ENCODE data around the gene S100P.
"Not testable (repeated sequence)": the region's sequence is repeated elsewhere in the genome, so short reads cannot be mapped to it uniquely, and the experiment has no call there.

Gene S100P

DNA sequence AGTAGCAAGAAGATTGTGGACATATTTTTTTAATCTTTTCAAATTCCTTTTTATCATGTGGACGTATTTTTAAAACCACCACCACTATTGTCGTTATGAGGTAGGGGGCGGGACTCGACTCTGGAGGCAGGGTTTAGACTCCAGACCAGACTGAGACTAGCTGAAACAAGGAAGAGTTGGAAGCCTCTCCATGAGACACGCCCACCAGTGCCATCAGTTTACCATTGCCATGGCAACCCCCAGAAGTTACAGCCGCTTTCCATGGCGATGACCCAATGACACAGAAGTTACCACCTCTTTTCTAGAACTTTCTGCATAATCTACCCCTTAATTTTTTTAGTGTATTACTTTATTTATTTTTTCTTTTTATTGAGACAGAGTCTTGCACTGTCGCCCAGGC lies 44.5 kb upstream of the S100P start:
- H3K4me2 ChIP-seq (ENCODE audit: low read length): no peak overlapping the region
- no peaks in the 10 kb centered on the region for H3K4me1 ChIP-seq (ENCODE audit: control insufficient read depth in 1 of 2, insufficient read depth in 2 of 2, low read length in 2 of 2)
- H3K4ac ChIP-seq (ENCODE audit: low read depth, low read length): no peak overlapping the region
- H2AFZ ChIP-seq (ENCODE audit: insufficient read depth, low read length, poor library complexity): no peak overlapping the region
- H4K8ac ChIP-seq (ENCODE audit: low read depth, low read length): no peak overlapping the region
- WGBS (ENCODE audit: extremely low coverage, insufficient coverage, insufficient read length): no CpG with 5 or more reads among the region's 8 CpGs
- H3K23ac ChIP-seq (ENCODE audit: low read length): no peak overlapping the region
- H3K36me3 ChIP-seq (ENCODE audit: control insufficient read depth in 1 of 2, insufficient read depth in 2 of 2, low read length in 2 of 2): no peaks in the 10 kb centered on the region
- H3K79me1 ChIP-seq (ENCODE audit: low read length): no peaks in the 10 kb centered on the region
- no peak overlapping the region for H2BK12ac ChIP-seq (ENCODE audit: low read length)
- no peak overlapping the region for H2BK5ac ChIP-seq (ENCODE audit: low read depth, low read length, poor library complexity)
- H3K14ac ChIP-seq (ENCODE audit: low read length): no peak overlapping the region
- H2BK120ac ChIP-seq (ENCODE audit: insufficient read depth, low read length, poor library complexity): no peak overlapping the region
- H3K4me3 ChIP-seq (ENCODE audit: low read depth, low read length): no peak overlapping the region
- no peak overlapping the region for H4K12ac ChIP-seq (ENCODE audit: low read depth, low read length)
- H3K27me3 ChIP-seq (ENCODE audit: insufficient read depth, low read length): no peaks in the 10 kb centered on the region
- H4K91ac ChIP-seq (ENCODE audit: low read depth, low read length): no peak overlapping the region
- no peak overlapping the region for H3K27ac ChIP-seq (ENCODE audit: low read depth, low read length)
- H3K9ac ChIP-seq (ENCODE audit: low read length): no peak overlapping the region
- no peak overlapping the region for H3K18ac ChIP-seq (ENCODE audit: low read length)
- no peaks in the 10 kb centered on the region for H3K79me2 ChIP-seq (ENCODE audit: control insufficient read depth, insufficient read depth, low read length, poor library complexity)
- no peak overlapping the region for H2AK5ac ChIP-seq (ENCODE audit: low read length)
- DNase-seq: peak in 1 of 2 donors; percentile 38
- peaks cover 2% of the 10 kb centered on the region for H3K9me3 ChIP-seq (ENCODE audit: insufficient read depth, low read depth, low read length)

- not testable (repeated sequence) for H4K8ac ChIP-seq (ENCODE audit: low read depth, low read length); H2AK5ac ChIP-seq (ENCODE audit: low read length); H3K27ac ChIP-seq (ENCODE audit: low read depth, low read length); H2AFZ ChIP-seq (ENCODE audit: insufficient read depth, low read length, poor library complexity); H3K4ac ChIP-seq (ENCODE audit: low read depth, low read length); H3K79me1 ChIP-seq (ENCODE audit: low read length); DNase-seq; H3K18ac ChIP-seq (ENCODE audit: low read length); H3K9ac ChIP-seq (ENCODE audit: low read length); H2BK5ac ChIP-seq (ENCODE audit: low read depth, low read length, poor library complexity); H3K4me3 ChIP-seq (ENCODE audit: low read depth, low read length); H3K27me3 ChIP-seq (ENCODE audit: insufficient read depth, low read length); H2BK12ac ChIP-seq (ENCODE audit: low read length); H3K4me2 ChIP-seq (ENCODE audit: low read length); H3K79me2 ChIP-seq (ENCODE audit: control insufficient read depth, insufficient read depth, low read length, poor library complexity); H3K9me3 ChIP-seq (ENCODE audit: insufficient read depth, low read depth, low read length); H4K12ac ChIP-seq (ENCODE audit: low read depth, low read length); H3K14ac ChIP-seq (ENCODE audit: low read length); H3K36me3 ChIP-seq (ENCODE audit: control insufficient read depth in 1 of 2, insufficient read depth in 2 of 2, low read length in 2 of 2); H4K91ac ChIP-seq (ENCODE audit: low read depth, low read length); H2BK120ac ChIP-seq (ENCODE audit: insufficient read depth, low read length, poor library complexity); H3K4me1 ChIP-seq (ENCODE audit: control insufficient read depth in 1 of 2, insufficient read depth in 2 of 2, low read length in 2 of 2); H3K23ac ChIP-seq (ENCODE audit: low read length)
- no CpG with 5 or more reads among the region's 3 CpGs for WGBS (ENCODE audit: extremely low coverage, insufficient coverage, insufficient read length)
Measured at GRCh38 chr4:6654211-6654610, 39.5 kb upstream of the S100P start.

- WGBS (ENCODE audit: extremely low coverage, insufficient coverage, insufficient read length): no CpG with 5 or more reads among the region's 2 CpGs
- not testable (repeated sequence) for H2BK120ac ChIP-seq (ENCODE audit: insufficient read depth, low read length, poor library complexity); H3K14ac ChIP-seq (ENCODE audit: low read length); H2BK5ac ChIP-seq (ENCODE audit: low read depth, low read length, poor library complexity); H4K91ac ChIP-seq (ENCODE audit: low read depth, low read length); H3K4me2 ChIP-seq (ENCODE audit: low read length); H2AFZ ChIP-seq (ENCODE audit: insufficient read depth, low read length, poor library complexity); H4K12ac ChIP-seq (ENCODE audit: low read depth, low read length); H3K27ac ChIP-seq (ENCODE audit: low read depth, low read length); H3K27me3 ChIP-seq (ENCODE audit: insufficient read depth, low read length); DNase-seq; H3K9ac ChIP-seq (ENCODE audit: low read length); H3K4ac ChIP-seq (ENCODE audit: low read depth, low read length); H3K4me1 ChIP-seq (ENCODE audit: control insufficient read depth in 1 of 2, insufficient read depth in 2 of 2, low read length in 2 of 2); H2BK12ac ChIP-seq (ENCODE audit: low read length); H3K36me3 ChIP-seq (ENCODE audit: control insufficient read depth in 1 of 2, insufficient read depth in 2 of 2, low read length in 2 of 2); H3K79me1 ChIP-seq (ENCODE audit: low read length); H3K18ac ChIP-seq (ENCODE audit: low read length); H3K9me3 ChIP-seq (ENCODE audit: insufficient read depth, low read depth, low read length); H3K23ac ChIP-seq (ENCODE audit: low read length); H4K8ac ChIP-seq (ENCODE audit: low read depth, low read length); H3K79me2 ChIP-seq (ENCODE audit: control insufficient read depth, insufficient read depth, low read length, poor library complexity); H3K4me3 ChIP-seq (ENCODE audit: low read depth, low read length); H2AK5ac ChIP-seq (ENCODE audit: low read length)
Measured at GRCh38 chr4:6655291-6655690, 38.4 kb upstream of the S100P start.

GRCh38 chr4:6655924-6656323 lies 37.8 kb upstream of the S100P start:
- H3K18ac ChIP-seq (ENCODE audit: low read length): no peak overlapping the region
- no peak overlapping the region for H4K12ac ChIP-seq (ENCODE audit: low read depth, low read length)
- peaks cover 4% of the 10 kb centered on the region for H3K27me3 ChIP-seq (ENCODE audit: insufficient read depth, low read length)
- no peak overlapping the region for H2BK5ac ChIP-seq (ENCODE audit: low read depth, low read length, poor library complexity)
- H3K23ac ChIP-seq (ENCODE audit: low read length): no peak overlapping the region
- H4K8ac ChIP-seq (ENCODE audit: low read depth, low read length): no peak overlapping the region
- no peak overlapping the region for H2BK12ac ChIP-seq (ENCODE audit: low read length)
- no peak overlapping the region for H3K14ac ChIP-seq (ENCODE audit: low read length)
- no peak overlapping the region for H2AK5ac ChIP-seq (ENCODE audit: low read length)
- H3K9me3 ChIP-seq (ENCODE audit: insufficient read depth, low read depth, low read length): no peaks in the 10 kb centered on the region
- no peak for DNase-seq
- no peak overlapping the region for H3K9ac ChIP-seq (ENCODE audit: low read length)
- no peak overlapping the region for H3K4ac ChIP-seq (ENCODE audit: low read depth, low read length)
- H3K36me3 ChIP-seq (ENCODE audit: control insufficient read depth in 1 of 2, insufficient read depth in 2 of 2, low read length in 2 of 2): no peaks in the 10 kb centered on the region
- H2BK120ac ChIP-seq (ENCODE audit: insufficient read depth, low read length, poor library complexity): no peak overlapping the region
- H3K4me3 ChIP-seq (ENCODE audit: low read depth, low read length): no peak overlapping the region
- WGBS (ENCODE audit: extremely low coverage, insufficient coverage, insufficient read length): no CpG with 5 or more reads among the region's 5 CpGs
- no peak overlapping the region for H3K27ac ChIP-seq (ENCODE audit: low read depth, low read length)
- H3K4me1 ChIP-seq (ENCODE audit: control insufficient read depth in 1 of 2, insufficient read depth in 2 of 2, low read length in 2 of 2): no peaks in the 10 kb centered on the region
- H2AFZ ChIP-seq (ENCODE audit: insufficient read depth, low read length, poor library complexity): no peak overlapping the region
- H3K79me1 ChIP-seq (ENCODE audit: low read length): no peaks in the 10 kb centered on the region
- H3K4me2 ChIP-seq (ENCODE audit: low read length): no peak overlapping the region
- no peak overlapping the region for H4K91ac ChIP-seq (ENCODE audit: low read depth, low read length)
- H3K79me2 ChIP-seq (ENCODE audit: control insufficient read depth, insufficient read depth, low read length, poor library complexity): no peaks in the 10 kb centered on the region
